ENCODE data around the gene RALGDS. TPM values are rescaled to one million over a fixed set of nuclear protein-coding genes. Genes with fewer than 3 reads are reported as not detected.

RALGDS gene
- total and polyA plus RNA-seq, 2 of the 13 experiments (the other 11 are each of a cell fraction or from before 2014, with no cell fraction given), result 12.9 to 25.5 TPM

DNA sequence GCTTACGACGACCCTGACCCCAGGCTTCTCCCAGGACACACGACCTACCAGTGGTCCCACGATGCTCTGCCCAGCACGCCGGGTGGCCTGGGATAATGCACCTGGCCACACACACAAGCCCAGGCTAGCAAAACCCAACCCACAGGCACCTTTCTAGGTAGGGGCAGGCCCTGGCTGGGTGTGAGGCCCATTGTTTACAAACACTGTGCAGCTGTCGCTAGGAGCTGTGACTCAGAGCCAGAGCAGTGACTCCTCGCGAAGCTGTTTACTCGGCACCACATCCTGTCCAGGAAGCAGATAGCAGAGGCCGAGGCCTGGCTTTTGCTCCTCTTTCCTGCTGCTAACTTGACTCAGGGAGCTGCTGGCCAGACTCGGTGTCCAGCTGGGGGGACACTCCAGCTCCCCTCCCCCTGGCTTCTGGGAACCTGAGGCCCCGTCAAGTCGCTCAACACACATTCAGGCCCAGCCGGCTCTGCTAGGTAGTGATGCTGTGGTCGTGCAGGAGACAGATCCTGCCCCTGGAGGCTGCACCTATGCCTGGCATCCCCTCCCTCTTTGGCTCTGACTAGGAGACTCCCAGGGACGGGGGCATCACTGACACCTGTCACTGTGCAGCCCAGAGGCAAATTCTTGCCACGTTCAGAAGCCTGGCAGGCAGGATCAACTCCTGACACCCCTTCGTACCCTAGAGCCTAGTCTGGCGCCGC, 12.8 kb upstream of the RALGDS start (continued):
- TF ChIP-seq, protein P1, sequence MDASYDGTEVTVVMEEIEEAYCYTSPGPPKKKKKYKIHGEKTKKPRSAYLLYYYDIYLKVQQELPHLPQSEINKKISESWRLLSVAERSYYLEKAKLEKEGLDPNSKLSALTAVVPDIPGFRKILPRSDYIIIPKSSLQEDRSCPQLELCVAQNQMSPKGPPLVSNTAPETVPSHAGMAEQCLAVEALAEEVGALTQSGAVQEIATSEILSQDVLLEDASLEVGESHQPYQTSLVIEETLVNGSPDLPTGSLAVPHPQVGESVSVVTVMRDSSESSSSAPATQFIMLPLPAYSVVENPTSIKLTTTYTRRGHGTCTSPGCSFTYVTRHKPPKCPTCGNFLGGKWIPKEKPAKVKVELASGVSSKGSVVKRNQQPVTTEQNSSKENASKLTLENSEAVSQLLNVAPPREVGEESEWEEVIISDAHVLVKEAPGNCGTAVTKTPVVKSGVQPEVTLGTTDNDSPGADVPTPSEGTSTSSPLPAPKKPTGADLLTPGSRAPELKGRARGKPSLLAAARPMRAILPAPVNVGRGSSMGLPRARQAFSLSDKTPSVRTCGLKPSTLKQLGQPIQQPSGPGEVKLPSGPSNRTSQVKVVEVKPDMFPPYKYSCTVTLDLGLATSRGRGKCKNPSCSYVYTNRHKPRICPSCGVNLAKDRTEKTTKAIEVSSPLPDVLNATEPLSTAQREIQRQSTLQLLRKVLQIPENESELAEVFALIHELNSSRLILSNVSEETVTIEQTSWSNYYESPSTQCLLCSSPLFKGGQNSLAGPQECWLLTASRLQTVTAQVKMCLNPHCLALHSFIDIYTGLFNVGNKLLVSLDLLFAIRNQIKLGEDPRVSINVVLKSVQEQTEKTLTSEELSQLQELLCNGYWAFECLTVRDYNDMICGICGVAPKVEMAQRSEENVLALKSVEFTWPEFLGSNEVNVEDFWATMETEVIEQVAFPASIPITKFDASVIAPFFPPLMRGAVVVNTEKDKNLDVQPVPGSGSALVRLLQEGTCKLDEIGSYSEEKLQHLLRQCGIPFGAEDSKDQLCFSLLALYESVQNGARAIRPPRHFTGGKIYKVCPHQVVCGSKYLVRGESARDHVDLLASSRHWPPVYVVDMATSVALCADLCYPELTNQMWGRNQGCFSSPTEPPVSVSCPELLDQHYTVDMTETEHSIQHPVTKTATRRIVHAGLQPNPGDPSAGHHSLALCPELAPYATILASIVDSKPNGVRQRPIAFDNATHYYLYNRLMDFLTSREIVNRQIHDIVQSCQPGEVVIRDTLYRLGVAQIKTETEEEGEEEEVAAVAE (CRISPR knock-in tag; IDR thresholded peaks at IDR 0.05; ENCODE audit: borderline replicate concordance), result 0 out of 2 replicates have a peak, but pooled peaks have one; percentile 37
- TF ChIP-seq ZNF205 (CRISPR knock-in tag; IDR thresholded peaks at IDR 0.05), result peak; percentile 60; the same call in 1 of the 2 replicates
- TF ChIP-seq SALL1 (CRISPR knock-in tag; IDR thresholded peaks at IDR 0.05), result peak; percentile 79
- TF ChIP-seq PLSCR1 (CRISPR knock-in tag; IDR thresholded peaks at IDR 0.05; ENCODE audit: borderline replicate concordance), result no peak
- no peak for TF ChIP-seq HNF4G (IDR thresholded peaks at IDR 0.05; ENCODE audit: borderline replicate concordance, low read depth, low read length)
- no peak for TF ChIP-seq HNF4G (CRISPR knock-in tag; IDR thresholded peaks at IDR 0.05; ENCODE audit: borderline replicate concordance, low read depth)
- peak; percentile 54; the same call in 1 of the 2 replicates for TF ChIP-seq ISL2 (CRISPR knock-in tag; IDR thresholded peaks at IDR 0.05)
- TF ChIP-seq KLF13 (CRISPR knock-in tag; IDR thresholded peaks at IDR 0.05), result no peak
- TF ChIP-seq MTERF4 (CRISPR knock-in tag; IDR thresholded peaks at IDR 0.05), result no peak
- 0 out of 2 replicates have a peak, but pooled peaks have one; percentile 22 for TF ChIP-seq HINFP (CRISPR knock-in tag; IDR thresholded peaks at IDR 0.05; ENCODE audit: low read depth)
- TF ChIP-seq HOXA7 (CRISPR knock-in tag; IDR thresholded peaks at IDR 0.05), result no peak
- peak; percentile 54; the same call in 1 of the 2 replicates for TF ChIP-seq ZNF788 (CRISPR knock-in tag; IDR thresholded peaks at IDR 0.05; ENCODE audit: borderline replicate concordance)
- no peak; a peak in 1 of 4 replicates for TF ChIP-seq HMGXB4 (CRISPR knock-in tag; IDR thresholded peaks at IDR 0.05; ENCODE audit: borderline replicate concordance in 1 of 2, low read depth in 1 of 2)
- peak; percentile 46; the same call in 1 of the 2 replicates for TF ChIP-seq KLF6 (CRISPR knock-in tag; IDR thresholded peaks at IDR 0.05)
- peak; percentile 71; the same call in 1 of the 2 replicates for TF ChIP-seq JUNB (CRISPR knock-in tag; IDR thresholded peaks at IDR 0.05; ENCODE audit: borderline replicate concordance)
- TF ChIP-seq ZNF883 (CRISPR knock-in tag; IDR thresholded peaks at IDR 0.05; ENCODE audit: not compliant biosample characterization), result peak; percentile 43
- TF ChIP-seq CBX1 (IDR thresholded peaks at IDR 0.05; ENCODE audit: low read depth), result no peak
- TF ChIP-seq ZFX (CRISPR knock-in tag; IDR thresholded peaks at IDR 0.05; ENCODE audit: low read depth), result peak; percentile 94
